GM18861 (cell line): Measurements from ENCODE around the gene DDX51.

ENCODE experiments used
- ATAC-seq: cut with Tn5 transposase; IDR thresholded peaks from one replicate; pipeline ENCODE4 v1.9.1; 2021; ENCODE audit not compliant: unreplicated experiment

DDX51 gene

GRCh38 chr12:132179431-132180362, 35.6 kb upstream of the DDX51 start:
- no peak for ATAC-seq

GRCh38 chr12:132178801-132179401, 34.8 kb upstream of the DDX51 start:
- ATAC-seq: no peak

- no peak for ATAC-seq
Measured at GRCh38 chr12:132178316-132178715, 34.2 kb upstream of the DDX51 start.

GRCh38 chr12:132176920-132177551, 32.9 kb upstream of the DDX51 start:
- ATAC-seq: no peak

- no peak for ATAC-seq
Measured at GRCh38 chr12:132176385-132176919, 32.3 kb upstream of the DDX51 start.

GRCh38 chr12:132175496-132176384, 31.6 kb upstream of the DDX51 start:
- ATAC-seq: no peak

- ATAC-seq: no peak
Measured at GRCh38 chr12:132174839-132175490, 30.8 kb upstream of the DDX51 start.

GRCh38 chr12:132174015-132174838, 30.1 kb upstream of the DDX51 start:
- ATAC-seq: no peak

GRCh38 chr12:132173135-132174014, 29.3 kb upstream of the DDX51 start:
- no peak for ATAC-seq

GRCh38 chr12:132172619-132173018, 28.5 kb upstream of the DDX51 start:
- no peak for ATAC-seq

- no peak for ATAC-seq
Measured at GRCh38 chr12:132171968-132172521, 27.9 kb upstream of the DDX51 start.

- ATAC-seq: no peak
Measured at GRCh38 chr12:132171293-132171967, 27.3 kb upstream of the DDX51 start.

- no peak for ATAC-seq
Measured at GRCh38 chr12:132170637-132171292, 26.6 kb upstream of the DDX51 start.

- ATAC-seq: no peak
Measured at GRCh38 chr12:132170094-132170636, 26.0 kb upstream of the DDX51 start.

GRCh38 chr12:132169376-132169775, 25.3 kb upstream of the DDX51 start:
- ATAC-seq: no peak

GRCh38 chr12:132168311-132169031, 24.4 kb upstream of the DDX51 start:
- no peak for ATAC-seq
